CD14-positive monocyte (primary cell): ENCODE measurements around the gene STEAP4. TPM values are rescaled to one million over a fixed set of nuclear protein-coding genes. Genes with fewer than 3 reads are reported as not detected.
"Not testable (repeated sequence)": the region's sequence is repeated elsewhere in the genome, so short reads cannot be mapped to it uniquely, and the experiment has no call there.

ENCODE experiments used
- DNase-seq, 3 donors: peaks; one replicate each; pipeline ENCODE4 v3.0.0-alpha.2; 2011 to 2022
- H2AFZ ChIP-seq: 2 replicates; pipeline ENCODE4 v1.6.0; 2012; ENCODE audit warnings: mild to moderate bottlenecking, low read depth, low read length, inconsistent platforms; ENCODE audit not compliant: insufficient read depth, poor library complexity, severe bottlenecking
- H3K27ac ChIP-seq, 2 donors: 1 replicate in 1 of 2; 2 replicates in 1 of 2; pipeline ENCODE4 v1.5.1; 2012 to 2013; ENCODE audit warnings: low read length in 2 of 2, control low read depth in 1 of 2, inconsistent platforms in 1 of 2, low read depth in 1 of 2, mild to moderate bottlenecking in 1 of 2
- H3K27me3 ChIP-seq, 2 donors: one replicate each; pipeline versions ENCODE4 v1.6.0 to v1.6.1; 2011 to 2013; ENCODE audit warnings: low read length in 2 of 2; ENCODE audit not compliant: control insufficient read depth in 2 of 2, insufficient read depth in 2 of 2
- H3K36me3 ChIP-seq, 2 donors: replicated peaks in 1 of 2; 1 replicate in 1 of 2; 2 replicates in 1 of 2; pipeline versions ENCODE4 v1.5.1 to v1.6.1; 2012 to 2013; ENCODE audit warnings: low read length in 2 of 2, control low read depth in 1 of 2, inconsistent platforms in 1 of 2, mild to moderate bottlenecking in 1 of 2; ENCODE audit not compliant: insufficient read depth in 2 of 2, control insufficient read depth in 1 of 2
- H3K4me1 ChIP-seq, 2 donors: 1 replicate in 1 of 2; 2 replicates in 1 of 2; pipeline versions ENCODE4 v1.5.1 to v1.6.1; 2012 to 2013; ENCODE audit warnings: low read length in 2 of 2, control low read depth in 1 of 2, inconsistent platforms in 1 of 2, mild to moderate bottlenecking in 1 of 2, moderate library complexity in 1 of 2; ENCODE audit not compliant: insufficient read depth in 2 of 2, control insufficient read depth in 1 of 2
- H3K4me2 ChIP-seq: replicated peaks from 2 replicates; pipeline ENCODE3; 2012; ENCODE audit warnings: low read length, moderate library complexity, mild to moderate bottlenecking; ENCODE audit not compliant: poor library complexity, severe bottlenecking; ENCODE audit errors: extremely low read depth
- H3K4me3 ChIP-seq, 3 experiments: fragments of 200-600 bp in 1 of 3; sonication (generic) in 1 of 3; replicated peaks in 1 of 3; 1 replicate in 2 of 3; 2 replicates in 1 of 3; pipeline ENCODE4 v1.5.1; 2011 to 2013; ENCODE audit warnings: low read length in 3 of 3, mild to moderate bottlenecking in 3 of 3, control low read depth in 2 of 3, low read depth in 2 of 3, inconsistent platforms in 1 of 3, moderate library complexity in 1 of 3
- H3K79me2 ChIP-seq: 2 replicates; pipeline ENCODE4 v1.6.0; 2012; ENCODE audit warnings: mild to moderate bottlenecking, control low read depth, inconsistent platforms, low read length, moderate library complexity; ENCODE audit not compliant: insufficient read depth
- H3K9ac ChIP-seq: 2 replicates; pipeline ENCODE4 v1.6.0; 2017; ENCODE audit warnings: low read length, mild to moderate bottlenecking; ENCODE audit not compliant: insufficient read depth, poor library complexity, severe bottlenecking
- H3K9me3 ChIP-seq, 2 donors: replicated peaks in 1 of 2; 1 replicate in 1 of 2; 2 replicates in 1 of 2; pipeline versions ENCODE4 v1.5.1 to v1.6.1; 2012 to 2013; ENCODE audit warnings: low read length in 2 of 2, control low read depth in 1 of 2; ENCODE audit not compliant: control insufficient read depth in 1 of 2, insufficient read depth in 1 of 2
- H4K20me1 ChIP-seq: 2 replicates; pipeline ENCODE4 v1.6.0; 2012; ENCODE audit warnings: mild to moderate bottlenecking, low read length, control low read depth, moderate library complexity; ENCODE audit not compliant: insufficient read depth
- H3K27ac Mint-ChIP-seq, 7 donors: one replicate each; pipeline ENCODE4 v1.8.0; 2020; ENCODE audit warnings: mild to moderate bottlenecking in 7 of 7, mixed read lengths in 7 of 7, moderate library complexity in 6 of 7, inconsistent platforms in 2 of 7
- H3K27me3 Mint-ChIP-seq, 3 donors: one replicate each; pipeline ENCODE4 v1.8.0; 2021 to 2022; ENCODE audit warnings: low read depth in 3 of 3, mild to moderate bottlenecking in 3 of 3, mixed read lengths in 3 of 3, moderate library complexity in 3 of 3, inconsistent platforms in 1 of 3
- H3K36me3 Mint-ChIP-seq, 2 donors: one replicate each; pipeline ENCODE4 v1.8.0; 2020; ENCODE audit warnings: mixed read lengths in 2 of 2, inconsistent platforms in 1 of 2, mild to moderate bottlenecking in 1 of 2
- H3K4me1 Mint-ChIP-seq: one replicate; pipeline ENCODE4 v1.8.0; 2020; ENCODE audit warnings: mild to moderate bottlenecking, mixed read lengths
- H3K4me3 Mint-ChIP-seq, 2 donors: one replicate each; pipeline ENCODE4 v1.8.0; 2020; ENCODE audit warnings: mild to moderate bottlenecking in 2 of 2, mixed read lengths in 2 of 2, moderate library complexity in 1 of 2
- H3K9me3 Mint-ChIP-seq, 7 donors: one replicate each; pipeline ENCODE4 v1.8.0; 2020 to 2022; ENCODE audit warnings: mixed read lengths in 7 of 7, mild to moderate bottlenecking in 6 of 7, moderate library complexity in 6 of 7, inconsistent platforms in 2 of 7
- WGBS: methylation state at CpG from one replicate; pipeline ENCODE4 v1.1.5; 2013; ENCODE audit warnings: missing lambda C conversion rate; ENCODE audit not compliant: insufficient coverage; 5-methylcytosine and 5-hydroxymethylcytosine counted together
- intact Hi-C, 2 donors: fragments of 100-400 bp; cut with micrococcal nuclease; formaldehyde crosslinking; loops; one replicate each; pipeline versions ENCODE4 v1.15.0 to v1.15.1; 2023
- polyA plus RNA-seq, 3 donors: library from polyadenylated mRNA; depleted of rRNA in 1 of 3; unstranded in 2 of 3; stranded (reverse) in 1 of 3; fragments of 300-500 nt in 2 of 3; fragments of >200 nt in 1 of 3; fragmentation: Illumina TruSeq in 2 of 3; gene quantifications; 1 replicate in 2 of 3; 2 replicates in 1 of 3; pipeline ENCODE4 v1.2.3, GENCODE V29; 2012 to 2021
- TF ChIP-seq, protein P1 (sequence below): fragments of 200-600 bp; IDR thresholded peaks from one replicate; pipeline ENCODE4 v1.8.0; 2022; ENCODE audit warnings: antibody characterized with exemption, mild to moderate bottlenecking

STEAP4 gene
- polyA plus RNA-seq, 3 donors = 17.1 to 40.0 (median 26.2) TPM

DNA sequence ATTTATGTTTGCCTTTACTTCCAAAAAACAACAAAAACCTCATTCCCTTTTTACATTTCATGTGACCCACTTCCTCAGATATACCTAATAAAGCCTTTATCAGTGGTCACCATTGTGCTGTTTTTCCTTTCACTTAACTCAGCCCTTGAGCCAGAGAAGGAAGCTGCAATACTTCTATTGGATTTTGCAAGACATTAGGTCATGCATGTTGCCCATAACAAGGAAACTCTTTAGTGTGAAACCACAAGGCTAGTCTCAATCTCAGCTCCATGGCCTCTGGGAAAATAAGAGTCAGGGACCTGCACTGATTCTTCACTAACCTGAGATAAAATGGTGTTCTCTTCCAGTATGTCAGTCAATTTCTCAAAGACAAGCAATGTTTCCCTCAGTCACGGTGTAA is 27.8 kb downstream of the STEAP4 start:
- Histone ChIP-seq H3K4me3 (peak overlapping the region in 1 of 3 experiments; percentile 21), H3K4me2 (peak overlapping the region; percentile 17), H3K27me3 (no peaks in the 10 kb centered on the region), H3K27ac (peak overlapping the region; percentile 9 to 70), H3K9me3 (no peaks in the 10 kb centered on the region), H2AFZ (no peak overlapping the region), H3K9ac (no peak overlapping the region), H3K36me3 (peaks cover 14 to 31% of the 10 kb centered on the region in 2 donors), H3K79me2 (no peaks in the 10 kb centered on the region), H3K4me1 (peaks cover 27 to 53% of the 10 kb centered on the region in 2 donors), H4K20me1 (no peaks in the 10 kb centered on the region)
- Mint-ChIP-seq H3K4me3 (no peak overlapping the region), H3K27ac (peak overlapping the region; percentile 79 to 95 (median 91)), H3K27me3 (peaks cover 1 to 2% (median 2%) of the 10 kb centered on the region in 3 donors), H3K36me3 (peaks cover 38 to 39% of the 10 kb centered on the region in 2 donors), H3K9me3 (peaks cover 0 to 3% (median 0%) of the 10 kb centered on the region in 7 donors), H3K4me1 (peaks cover 47% of the 10 kb centered on the region)
- TF ChIP-seq, protein P1, sequence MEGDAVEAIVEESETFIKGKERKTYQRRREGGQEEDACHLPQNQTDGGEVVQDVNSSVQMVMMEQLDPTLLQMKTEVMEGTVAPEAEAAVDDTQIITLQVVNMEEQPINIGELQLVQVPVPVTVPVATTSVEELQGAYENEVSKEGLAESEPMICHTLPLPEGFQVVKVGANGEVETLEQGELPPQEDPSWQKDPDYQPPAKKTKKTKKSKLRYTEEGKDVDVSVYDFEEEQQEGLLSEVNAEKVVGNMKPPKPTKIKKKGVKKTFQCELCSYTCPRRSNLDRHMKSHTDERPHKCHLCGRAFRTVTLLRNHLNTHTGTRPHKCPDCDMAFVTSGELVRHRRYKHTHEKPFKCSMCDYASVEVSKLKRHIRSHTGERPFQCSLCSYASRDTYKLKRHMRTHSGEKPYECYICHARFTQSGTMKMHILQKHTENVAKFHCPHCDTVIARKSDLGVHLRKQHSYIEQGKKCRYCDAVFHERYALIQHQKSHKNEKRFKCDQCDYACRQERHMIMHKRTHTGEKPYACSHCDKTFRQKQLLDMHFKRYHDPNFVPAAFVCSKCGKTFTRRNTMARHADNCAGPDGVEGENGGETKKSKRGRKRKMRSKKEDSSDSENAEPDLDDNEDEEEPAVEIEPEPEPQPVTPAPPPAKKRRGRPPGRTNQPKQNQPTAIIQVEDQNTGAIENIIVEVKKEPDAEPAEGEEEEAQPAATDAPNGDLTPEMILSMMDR = no peak
- no CpG with 5 or more reads among the region's 1 CpG for WGBS
- DNase-seq = peak; percentile 79 to 92 (median 90)
- intact Hi-C loops = loop anchor here in 1 of 2 donors (5.0 to 10.0 kb wide), 2 partner anchors 33 to 54 kb away; partner anchors contain the start of gene SRI

DNA sequence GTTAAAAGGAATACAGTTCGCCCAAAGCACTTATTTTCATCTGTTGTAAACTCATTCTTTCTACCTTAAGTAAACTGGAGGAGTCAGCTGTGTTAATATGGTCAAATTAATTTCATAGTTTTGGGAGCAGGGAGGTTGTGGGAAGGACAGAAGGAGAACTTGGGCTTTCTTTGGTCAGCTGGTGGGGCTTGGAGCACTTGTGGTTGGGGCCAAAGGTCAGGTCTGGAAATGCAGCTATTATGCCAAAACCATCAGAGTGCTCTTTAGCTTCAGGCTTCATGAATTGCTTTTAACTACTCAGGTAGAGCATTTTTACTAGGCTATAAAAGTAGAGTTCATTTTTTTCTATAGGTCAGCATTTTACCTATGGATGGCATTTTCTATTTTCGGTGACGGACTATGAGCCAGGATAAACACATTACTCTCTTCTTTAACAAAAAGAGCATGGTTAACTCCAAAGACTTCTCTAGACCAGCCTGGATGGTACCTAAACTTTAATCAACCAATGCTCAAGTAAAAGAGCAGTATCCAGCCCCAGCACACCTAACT is 30.0 kb downstream of the STEAP4 start:
- H3K9me3 Mint-ChIP-seq = peaks cover 0 to 3% (median 0%) of the 10 kb centered on the region in 7 donors
- Histone ChIP-seq H3K36me3 (peaks cover 0 to 14% of the 10 kb centered on the region in 2 donors), H3K9me3 (no peaks in the 10 kb centered on the region), H3K4me2 (no peak overlapping the region), H3K4me3 (no peak overlapping the region), H3K79me2 (no peaks in the 10 kb centered on the region), H2AFZ (no peak overlapping the region), H3K27ac (no peak overlapping the region), H4K20me1 (no peaks in the 10 kb centered on the region), H3K27me3 (no peaks in the 10 kb centered on the region), H3K4me1 (peaks cover 24 to 46% of the 10 kb centered on the region in 2 donors), H3K9ac (no peak overlapping the region)
- TF ChIP-seq, protein P1 = no peak
- DNase-seq = no peak
- H3K27ac Mint-ChIP-seq = peak overlapping the region in 1 of 7 donors; percentile 48
- WGBS = no CpG with 5 or more reads among the region's 3 CpGs
- intact Hi-C loops = loop anchor here in 1 of 2 donors (2.0 to 10.0 kb wide), 3 partner anchors 32 to 52 kb away; partner anchors contain the start of gene SRI
- peaks cover 55% of the 10 kb centered on the region for H3K4me1 Mint-ChIP-seq
- H3K36me3 Mint-ChIP-seq = peaks cover 20 to 24% of the 10 kb centered on the region in 2 donors
- H3K27me3 Mint-ChIP-seq = peaks cover 1 to 2% (median 2%) of the 10 kb centered on the region in 3 donors
- H3K4me3 Mint-ChIP-seq = no peak overlapping the region

DNA sequence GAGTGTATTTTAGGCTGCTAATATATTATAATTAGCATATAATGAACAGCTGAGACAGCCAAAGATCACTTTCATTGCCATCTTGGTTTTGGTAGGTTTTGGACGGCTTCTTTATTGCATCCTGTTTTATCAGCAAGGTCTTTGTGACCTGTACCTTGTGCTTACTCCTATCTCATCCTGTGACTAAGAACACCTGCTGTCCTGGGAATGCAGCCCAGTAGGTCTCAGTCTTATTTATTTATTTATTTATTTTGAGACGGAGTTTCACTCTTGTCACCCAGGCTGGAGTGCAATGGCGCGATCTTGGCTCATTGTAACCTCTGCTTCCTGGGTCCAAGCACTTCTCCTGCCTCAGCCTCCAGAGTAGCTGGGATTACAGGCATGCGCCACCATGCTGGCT is 31.8 kb downstream of the STEAP4 start:
- H3K9ac ChIP-seq, DNase-seq: not testable (repeated sequence)

More for the DNA sequence above, 31.8 kb downstream of the STEAP4 start:
- H3K36me3 Mint-ChIP-seq = peaks cover 10 to 13% of the 10 kb centered on the region in 2 donors
- H3K36me3 ChIP-seq, H3K27ac Mint-ChIP-seq, H3K9me3 ChIP-seq, H3K4me2 ChIP-seq, H2AFZ ChIP-seq, H3K27me3 Mint-ChIP-seq, H3K9me3 Mint-ChIP-seq, H3K27me3 ChIP-seq, H3K4me3 ChIP-seq, H3K79me2 ChIP-seq, H4K20me1 ChIP-seq, H3K4me3 Mint-ChIP-seq, H3K27ac ChIP-seq: not testable (repeated sequence)
- 100% methylated on average over 3 of the region's 5 CpGs for WGBS
- peaks cover 23 to 47% of the 10 kb centered on the region in 2 donors for H3K4me1 ChIP-seq
- intact Hi-C loops = loop anchor here in 1 of 2 donors (5.0 to 10.0 kb wide), 2 partner anchors 37 to 50 kb away; partner anchors contain the start of gene SRI
- H3K4me1 Mint-ChIP-seq = peaks cover 49% of the 10 kb centered on the region
